ENCODE results near the gene WLS. TPM values are rescaled to one million over a fixed set of nuclear protein-coding genes. Genes with fewer than 3 reads are reported as not detected.

Gene WLS
- total RNA-seq, 4 donors from 2014 or later = 94.8 to 228 (median 163) TPM

DNA sequence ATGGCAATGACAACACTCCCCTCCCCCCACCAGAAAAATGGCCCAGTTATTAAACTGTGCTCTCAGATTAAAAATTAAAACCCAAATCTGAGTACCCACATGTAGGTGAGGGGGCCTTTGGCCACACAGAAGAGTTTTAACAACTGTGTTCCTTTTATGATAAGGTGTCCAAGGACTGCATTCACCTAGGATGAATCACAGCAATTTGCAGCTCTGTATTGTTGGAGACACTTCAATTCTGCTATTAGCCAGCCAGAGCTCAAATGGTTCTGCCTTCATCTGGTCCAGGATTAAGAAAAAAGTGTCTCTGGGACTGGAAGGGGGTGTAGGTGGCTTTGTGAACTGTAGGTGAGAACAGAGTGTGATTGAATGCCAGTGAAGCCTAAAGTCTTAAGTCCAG, 138.6 kb downstream of the WLS start:
- Histone ChIP-seq H3K36me3 (peaks cover 0 to 6% (median 0%) of the 10 kb centered on the region in 4 donors), H3K4me3 (no peak overlapping the region), H3K27me3 (no peaks in the 10 kb centered on the region), H3K27ac (replicated peaks in 1 of 4) (no peak overlapping the region), H3K4me1 (no peaks in the 10 kb centered on the region), H3K9me3 (no peaks in the 10 kb centered on the region)
- DNase-seq (ENCODE audit: extremely low spot score) = no peak
- intact Hi-C loops (cut with DNase I) = no loop called here
- TF ChIP-seq POLR2A (IDR thresholded peaks at IDR 0.05; ENCODE audit: low read depth) (no peak), POLR2AphosphoS5 (IDR thresholded peaks at IDR 0.05) (no peak), EP300 (IDR thresholded peaks at IDR 0.05) (no peak)
- TF ChIP-seq, protein P1, sequence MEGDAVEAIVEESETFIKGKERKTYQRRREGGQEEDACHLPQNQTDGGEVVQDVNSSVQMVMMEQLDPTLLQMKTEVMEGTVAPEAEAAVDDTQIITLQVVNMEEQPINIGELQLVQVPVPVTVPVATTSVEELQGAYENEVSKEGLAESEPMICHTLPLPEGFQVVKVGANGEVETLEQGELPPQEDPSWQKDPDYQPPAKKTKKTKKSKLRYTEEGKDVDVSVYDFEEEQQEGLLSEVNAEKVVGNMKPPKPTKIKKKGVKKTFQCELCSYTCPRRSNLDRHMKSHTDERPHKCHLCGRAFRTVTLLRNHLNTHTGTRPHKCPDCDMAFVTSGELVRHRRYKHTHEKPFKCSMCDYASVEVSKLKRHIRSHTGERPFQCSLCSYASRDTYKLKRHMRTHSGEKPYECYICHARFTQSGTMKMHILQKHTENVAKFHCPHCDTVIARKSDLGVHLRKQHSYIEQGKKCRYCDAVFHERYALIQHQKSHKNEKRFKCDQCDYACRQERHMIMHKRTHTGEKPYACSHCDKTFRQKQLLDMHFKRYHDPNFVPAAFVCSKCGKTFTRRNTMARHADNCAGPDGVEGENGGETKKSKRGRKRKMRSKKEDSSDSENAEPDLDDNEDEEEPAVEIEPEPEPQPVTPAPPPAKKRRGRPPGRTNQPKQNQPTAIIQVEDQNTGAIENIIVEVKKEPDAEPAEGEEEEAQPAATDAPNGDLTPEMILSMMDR (IDR thresholded peaks at IDR 0.05) = no peak

DNA sequence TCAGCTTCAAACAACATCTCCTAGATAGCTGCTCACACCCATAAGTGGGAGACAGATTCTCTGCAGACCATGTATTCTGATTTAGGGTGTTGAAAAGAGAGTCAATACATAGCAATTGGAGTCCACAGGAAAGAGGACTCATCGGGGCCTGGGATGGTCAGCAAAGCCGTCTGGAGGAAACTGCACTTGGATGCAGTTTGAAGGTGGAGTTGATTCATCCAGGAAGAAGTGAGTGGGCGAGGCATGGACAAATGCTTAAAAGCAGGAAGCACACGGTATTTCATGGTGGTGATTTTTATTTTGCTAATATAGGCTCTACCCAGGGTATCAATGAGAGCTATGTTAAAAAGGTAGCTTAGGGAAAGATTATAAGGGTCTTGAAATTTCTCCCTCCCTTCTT, 145.1 kb downstream of the WLS start:
- DNase-seq (ENCODE audit: extremely low spot score) = no peak
- Histone ChIP-seq H3K27me3 (no peaks in the 10 kb centered on the region), H3K4me1 (no peaks in the 10 kb centered on the region), H3K4me3 (no peak overlapping the region), H3K27ac (replicated peaks in 1 of 4) (no peak overlapping the region), H3K9me3 (peaks cover 0 to 5% (median 0%) of the 10 kb centered on the region in 4 donors), H3K36me3 (no peaks in the 10 kb centered on the region)
- WGBS = 84% methylated on average over 4 of the region's 4 CpGs
- TF ChIP-seq EP300 (IDR thresholded peaks at IDR 0.05) = no peak
- intact Hi-C loops (cut with DNase I) = no loop called here

DNA sequence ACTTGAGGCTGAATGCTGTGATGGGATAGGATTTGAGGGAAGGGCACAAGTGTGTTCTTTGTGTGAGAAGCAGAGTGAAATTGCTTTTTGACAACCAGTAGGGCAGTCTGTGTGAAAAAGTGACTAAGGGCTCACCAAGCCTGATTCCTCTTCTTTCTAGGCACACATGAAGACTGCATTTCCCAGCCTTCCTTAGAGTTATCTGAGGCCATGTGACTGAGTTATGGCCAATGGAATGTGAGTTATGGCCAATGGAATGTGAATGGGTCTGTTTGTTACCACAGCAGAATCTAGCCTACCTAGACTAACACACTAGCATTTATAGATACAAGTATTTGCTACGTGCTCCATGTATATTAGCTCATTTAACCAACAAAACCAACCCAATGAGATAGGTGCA, 146.6 kb downstream of the WLS start:
- H3K27ac ChIP-seq (replicated peaks in 1 of 4) = no peak overlapping the region
- no peak overlapping the region for H3K4me3 ChIP-seq
- no peaks in the 10 kb centered on the region for H3K4me1 ChIP-seq
- intact Hi-C loops (cut with DNase I) = no loop called here
- no peaks in the 10 kb centered on the region for H3K27me3 ChIP-seq
- TF ChIP-seq, protein P1 (IDR thresholded peaks at IDR 0.05) = no peak
- TF ChIP-seq POLR2AphosphoS5 (IDR thresholded peaks at IDR 0.05) = no peak
- no peak for TF ChIP-seq POLR2A (IDR thresholded peaks at IDR 0.05; ENCODE audit: low read depth)
- no peak for TF ChIP-seq EP300 (IDR thresholded peaks at IDR 0.05)
- 100% methylated on average over 1 of the region's 1 CpG for WGBS
- H3K9me3 ChIP-seq = peaks cover 0 to 5% (median 0%) of the 10 kb centered on the region in 4 donors
- DNase-seq (ENCODE audit: extremely low spot score) = no peak
- H3K36me3 ChIP-seq = no peaks in the 10 kb centered on the region

DNA sequence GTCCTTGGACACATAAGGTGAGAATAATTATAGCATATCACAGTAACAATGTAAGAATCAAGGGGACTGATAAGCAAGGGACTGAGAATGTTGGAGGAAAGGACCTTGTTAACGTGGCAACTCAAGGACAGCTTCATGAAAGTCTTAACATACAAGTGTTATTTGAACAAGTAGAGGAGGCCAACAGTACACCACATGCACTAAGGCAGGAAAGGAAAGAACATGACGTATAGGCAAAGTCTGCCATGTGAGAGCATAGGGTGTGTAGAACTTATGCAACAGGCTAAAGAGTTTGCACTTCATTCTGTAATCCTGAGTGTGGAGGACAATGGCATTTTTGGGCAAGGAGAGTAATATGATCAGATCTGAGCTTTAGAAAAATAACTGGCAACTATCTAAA, 148.6 kb downstream of the WLS start:
- Histone ChIP-seq H3K36me3 (no peaks in the 10 kb centered on the region), H3K27ac (replicated peaks in 1 of 4) (no peak overlapping the region), H3K27me3 (no peaks in the 10 kb centered on the region), H3K9me3 (peaks cover 0 to 5% (median 0%) of the 10 kb centered on the region in 4 donors), H3K4me3 (no peak overlapping the region), H3K4me1 (no peaks in the 10 kb centered on the region)
- DNase-seq (ENCODE audit: extremely low spot score) = no peak
- intact Hi-C loops (cut with DNase I) = no loop called here
- TF ChIP-seq, protein P1 (IDR thresholded peaks at IDR 0.05) = no peak
- no peak for TF ChIP-seq EP300 (IDR thresholded peaks at IDR 0.05)
- no peak for TF ChIP-seq POLR2AphosphoS5 (IDR thresholded peaks at IDR 0.05)
- 76% methylated on average over 2 of the region's 2 CpGs for WGBS

DNA sequence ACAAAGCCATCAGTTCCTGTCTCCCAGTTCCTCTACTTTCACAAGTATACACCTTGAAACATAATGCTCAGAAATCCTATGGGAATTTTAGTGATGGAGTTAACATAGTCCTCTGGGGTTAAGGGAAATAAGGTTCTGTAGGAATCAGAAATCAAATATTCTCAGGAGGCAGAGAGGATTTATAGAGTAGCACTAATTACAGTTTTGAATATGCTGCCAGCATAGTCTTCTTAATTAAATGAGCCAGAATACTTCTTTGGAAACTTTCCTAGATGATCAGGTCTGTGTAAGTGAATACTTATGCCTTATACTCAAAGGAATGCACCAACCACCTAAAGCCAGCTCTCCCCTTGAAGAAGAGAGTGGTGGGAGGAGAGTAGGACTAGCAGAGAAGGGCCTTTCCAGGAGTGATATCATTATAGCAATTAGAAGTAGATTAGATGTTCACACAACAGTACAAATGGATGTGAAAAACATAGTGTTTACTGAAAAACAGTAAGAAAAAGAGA, 150.5 kb downstream of the WLS start:
- no peak overlapping the region for H3K27ac ChIP-seq (replicated peaks in 1 of 4)
- H3K9me3 ChIP-seq = no peaks in the 10 kb centered on the region
- no peak for DNase-seq (ENCODE audit: extremely low spot score)
- H3K27me3 ChIP-seq = no peaks in the 10 kb centered on the region
- TF ChIP-seq EP300 (IDR thresholded peaks at IDR 0.05) (no peak), POLR2AphosphoS5 (IDR thresholded peaks at IDR 0.05) (no peak), POLR2A (IDR thresholded peaks at IDR 0.05; ENCODE audit: low read depth) (no peak)
- TF ChIP-seq, protein P1 (IDR thresholded peaks at IDR 0.05) = no peak
- H3K4me1 ChIP-seq = no peaks in the 10 kb centered on the region
- intact Hi-C loops (cut with DNase I) = no loop called here
- H3K4me3 ChIP-seq = no peak overlapping the region
- no peaks in the 10 kb centered on the region for H3K36me3 ChIP-seq

Data from esophagus muscularis mucosa (tissue), 4 donors.